H9 (cell line): ENCODE results near the gene WLS. TPM values are rescaled to one million over a fixed set of nuclear protein-coding genes. Genes with fewer than 3 reads are reported as not detected.

Experiments
- DNase-seq: peaks from one replicate; pipeline ENCODE4 v3.0.0-alpha.2; 2017
- H2AFZ ChIP-seq: one replicate; pipeline ENCODE4 v1.6.1; 2013; ENCODE audit warnings: mild to moderate bottlenecking, low read length, control low read depth, moderate library complexity
- H2AK5ac ChIP-seq: 2 replicates; pipeline ENCODE4 v1.6.1; 2013; ENCODE audit warnings: low read length, control low read depth, mixed read lengths; ENCODE audit not compliant: insufficient read length
- H2BK120ac ChIP-seq: one replicate; pipeline ENCODE4 v1.6.1; 2013; ENCODE audit warnings: low read depth, mild to moderate bottlenecking, low read length, control low read depth, inconsistent platforms; ENCODE audit not compliant: poor library complexity, severe bottlenecking
- H2BK12ac ChIP-seq: 2 replicates; pipeline ENCODE4 v1.6.1; 2013; ENCODE audit warnings: low read length, control low read depth, mixed read lengths, low read depth; ENCODE audit not compliant: insufficient read length
- H2BK15ac ChIP-seq: 2 replicates; pipeline ENCODE4 v1.6.1; 2013; ENCODE audit warnings: low read depth, low read length, control low read depth
- H2BK20ac ChIP-seq: one replicate; pipeline ENCODE4 v1.6.1; 2013; ENCODE audit warnings: low read depth, mild to moderate bottlenecking, low read length, control low read depth, inconsistent platforms; ENCODE audit not compliant: poor library complexity, severe bottlenecking
- H2BK5ac ChIP-seq: 2 replicates; pipeline ENCODE4 v1.6.1; 2013; ENCODE audit warnings: low read length, control low read depth, mixed read lengths; ENCODE audit not compliant: insufficient read length
- H3K14ac ChIP-seq: 2 replicates; pipeline ENCODE4 v1.6.1; 2013; ENCODE audit warnings: low read length, control low read depth; ENCODE audit not compliant: insufficient read depth
- H3K18ac ChIP-seq: 2 replicates; pipeline ENCODE4 v1.6.1; 2013; ENCODE audit warnings: low read depth, mild to moderate bottlenecking, mixed read lengths, low read length, control low read depth; ENCODE audit not compliant: insufficient read length
- H3K23ac ChIP-seq: 2 replicates; pipeline ENCODE4 v1.6.1; 2013; ENCODE audit warnings: low read length, control low read depth, mixed read lengths, low read depth; ENCODE audit not compliant: insufficient read length
- H3K23me2 ChIP-seq: 2 replicates; pipeline ENCODE4 v1.6.1; 2013; ENCODE audit warnings: low read depth, mild to moderate bottlenecking, mixed read lengths, low read length, control low read depth; ENCODE audit not compliant: insufficient read length, poor library complexity, severe bottlenecking
- H3K27ac ChIP-seq: 2 replicates; pipeline ENCODE4 v1.5.1; 2013; ENCODE audit warnings: low read length, control low read depth, mixed read lengths, low read depth; ENCODE audit not compliant: insufficient read length
- H3K27me3 ChIP-seq: 2 replicates; pipeline ENCODE4 v1.6.1; 2013; ENCODE audit warnings: low read length, control low read depth, inconsistent platforms; ENCODE audit not compliant: insufficient read depth
- H3K4ac ChIP-seq: 2 replicates; pipeline ENCODE4 v1.6.1; 2013; ENCODE audit warnings: low read depth, mild to moderate bottlenecking, control low read depth, inconsistent platforms, low read length, moderate library complexity
- H3K4me1 ChIP-seq: 2 replicates; pipeline ENCODE4 v1.6.1; 2013; ENCODE audit warnings: low read length, control low read depth, inconsistent platforms; ENCODE audit not compliant: insufficient read depth
- H3K4me2 ChIP-seq: 2 replicates; pipeline ENCODE4 v1.6.1; 2013; ENCODE audit warnings: low read length, control low read depth, mixed read lengths; ENCODE audit not compliant: insufficient read length, insufficient read depth
- H3K56ac ChIP-seq: 2 replicates; pipeline ENCODE4 v1.6.1; 2013; ENCODE audit warnings: low read depth, mild to moderate bottlenecking, mixed read lengths, low read length, control low read depth; ENCODE audit not compliant: insufficient read length
- H3K79me1 ChIP-seq: 2 replicates; pipeline ENCODE4 v1.6.1; 2013; ENCODE audit warnings: low read depth, mild to moderate bottlenecking, moderate library complexity, low read length, control low read depth, inconsistent platforms; ENCODE audit not compliant: insufficient read depth, poor library complexity, severe bottlenecking
- H3K79me2 ChIP-seq: 2 replicates; pipeline ENCODE4 v1.6.1; 2013; ENCODE audit warnings: low read length, control low read depth, inconsistent platforms; ENCODE audit not compliant: insufficient read depth
- H3K9ac ChIP-seq: 2 replicates; pipeline ENCODE4 v1.6.1; 2013; ENCODE audit warnings: low read length, control low read depth, mixed read lengths; ENCODE audit not compliant: insufficient read length; ENCODE audit errors: extremely low read depth
- H3K9me3 ChIP-seq: one replicate; pipeline ENCODE4 v1.6.1; 2013; ENCODE audit warnings: low read depth, low read length, inconsistent platforms; ENCODE audit not compliant: control insufficient read depth
- H3T11ph ChIP-seq: one replicate; pipeline ENCODE4 v1.6.1; 2013; ENCODE audit warnings: mild to moderate bottlenecking, low read length, control low read depth, inconsistent platforms
- H4K20me1 ChIP-seq: one replicate; pipeline ENCODE4 v1.6.1; 2013; ENCODE audit not compliant: control insufficient read depth, insufficient read length, insufficient read depth
- H4K5ac ChIP-seq: 2 replicates; pipeline ENCODE4 v1.6.1; 2013; ENCODE audit warnings: low read depth, mild to moderate bottlenecking, mixed read lengths, low read length, control low read depth; ENCODE audit not compliant: insufficient read length
- H4K8ac ChIP-seq: replicated peaks from 2 replicates; pipeline ENCODE4 v1.6.1; 2013; ENCODE audit warnings: low read length, control low read depth, mixed read lengths, low read depth; ENCODE audit not compliant: insufficient read length
- H4K91ac ChIP-seq: 2 replicates; pipeline ENCODE4 v1.6.1; 2013; ENCODE audit warnings: low read depth, mild to moderate bottlenecking, moderate library complexity, mixed read lengths, low read length, control low read depth; ENCODE audit not compliant: insufficient read length
- H3K27ac Mint-ChIP-seq, 3 experiments: 2 replicates in 2 of 3; 3 replicates in 1 of 3; pipeline ENCODE4 v1.8.0; 2020 to 2021; ENCODE audit warnings: mixed read lengths in 3 of 3, mild to moderate bottlenecking in 1 of 3, moderate library complexity in 1 of 3
- H3K27me3 Mint-ChIP-seq: 2 replicates; pipeline ENCODE4 v1.8.0; 2021; ENCODE audit warnings: low read depth, mild to moderate bottlenecking, moderate library complexity, mixed read lengths
- H3K36me3 Mint-ChIP-seq, 3 experiments: 2 replicates in 2 of 3; 3 replicates in 1 of 3; pipeline ENCODE4 v1.8.0; 2020 to 2021; ENCODE audit warnings: low read depth in 3 of 3, mixed read lengths in 3 of 3; ENCODE audit not compliant: insufficient read depth in 1 of 3
- H3K4me1 Mint-ChIP-seq, 2 experiments: 2 replicates each; pipeline ENCODE4 v1.8.0; 2020; ENCODE audit warnings: mixed read lengths in 2 of 2
- H3K4me3 Mint-ChIP-seq, 2 experiments: 2 replicates in 1 of 2; 3 replicates in 1 of 2; pipeline ENCODE4 v1.8.0; 2020 to 2021; ENCODE audit warnings: mild to moderate bottlenecking in 2 of 2, mixed read lengths in 2 of 2, moderate library complexity in 1 of 2
- H3K9me3 Mint-ChIP-seq, 2 experiments: 2 replicates in 1 of 2; 3 replicates in 1 of 2; pipeline ENCODE4 v1.8.0; 2020; ENCODE audit warnings: mild to moderate bottlenecking in 2 of 2, mixed read lengths in 2 of 2, moderate library complexity in 1 of 2
- CTCF ChIP-seq: fragments of 200-600 bp; sonication (generic); conservative IDR thresholded peaks from 3 replicates; pipeline ENCODE4 v1.8.0; 2021; ENCODE audit warnings: antibody characterized with exemption, mild to moderate bottlenecking
- WGBS: extraction: QIAGEN DNeasy Blood & Tissue Kit; methylation state at CpG from one replicate; pipeline ENCODE4 v1.1.7; 2013; ENCODE audit warnings: missing lambda C conversion rate, low lambda C conversion rate, mixed read lengths; ENCODE audit not compliant: insufficient read length; ENCODE audit errors: extremely low coverage; 5-methylcytosine and 5-hydroxymethylcytosine counted together
- total RNA-seq: library from RNA; stranded (reverse); gene quantifications from 2 replicates; pipeline ENCODE4 v1.2.1, GENCODE V29; 2021

Gene WLS
- total RNA-seq, 1 experiment from 2014 or later: 0.94 TPM

GRCh38 chr1:68273530-68273929, 41.2 kb upstream of the WLS start:
- Histone ChIP-seq H2BK5ac (no peak overlapping the region), H2BK120ac (no peak overlapping the region), H3K14ac (no peak overlapping the region), H2AFZ (no peak overlapping the region), H2BK12ac (no peak overlapping the region), H3K9ac (no peak overlapping the region), H2BK20ac (no peak overlapping the region), H3K56ac (no peak overlapping the region), H3K23me2 (no peaks in the 10 kb centered on the region), H3K23ac (no peak overlapping the region), H3K18ac (no peak overlapping the region), H3K4me2 (no peak overlapping the region), H4K91ac (no peak overlapping the region), H3K27me3 (peaks cover 19% of the 10 kb centered on the region; the same call in 1 of the 2 replicates), H4K8ac (no peak overlapping the region), H3K4ac (no peak overlapping the region), H3K79me2 (no peaks in the 10 kb centered on the region), H2AK5ac (no peak overlapping the region), H3K79me1 (no peaks in the 10 kb centered on the region), H3T11ph (no peak overlapping the region), H2BK15ac (no peak overlapping the region), H3K9me3 (no peaks in the 10 kb centered on the region), H3K27ac (no peak overlapping the region), H3K4me1 (peaks cover 6% of the 10 kb centered on the region; the same call in 1 of the 2 replicates), H4K5ac (no peak overlapping the region), H4K20me1 (no peaks in the 10 kb centered on the region)
- peaks cover 94% of the 10 kb centered on the region for H3K27me3 Mint-ChIP-seq
- peaks cover 28% of the 10 kb centered on the region in 2 experiments for H3K4me1 Mint-ChIP-seq
- no peaks in the 10 kb centered on the region for H3K36me3 Mint-ChIP-seq
- no peak for DNase-seq
- no peak overlapping the region for H3K4me3 Mint-ChIP-seq
- peaks cover 0 to 3% of the 10 kb centered on the region in 2 experiments; a peak in 3 of 5 replicates for H3K9me3 Mint-ChIP-seq
- TF ChIP-seq CTCF: no peak
- H3K27ac Mint-ChIP-seq: no peak overlapping the region
- WGBS: no CpG with 5 or more reads among the region's 4 CpGs
